Epithelial cell of proximal tubule (primary cell): ENCODE measurements around the gene CDH20. TPM values are rescaled to one million over a fixed set of nuclear protein-coding genes. Genes with fewer than 3 reads are reported as not detected.

Experiments used
- DNase-seq: peaks from one replicate; pipeline ENCODE4 v3.0.0-alpha.2; 2011; ENCODE audit warnings: low read depth
- H3K4me3 ChIP-seq: 2 replicates; pipeline ENCODE4 v1.5.1; 2011; ENCODE audit warnings: low read depth, mild to moderate bottlenecking, low read length
- total RNA-seq: library from RNA; depleted of rRNA; stranded (reverse); fragments of >200 nt; gene quantifications from 2 replicates; pipeline ENCODE4 v1.2.3, GENCODE V29; 2015
- TF ChIP-seq, protein P1 (sequence below): conservative IDR thresholded peaks from 2 replicates; pipeline ENCODE4 v1.5.1; 2012; ENCODE audit warnings: low read depth, mild to moderate bottlenecking, low read length

CDH20 gene
- not detected in 2 replicates for total RNA-seq

DNA sequence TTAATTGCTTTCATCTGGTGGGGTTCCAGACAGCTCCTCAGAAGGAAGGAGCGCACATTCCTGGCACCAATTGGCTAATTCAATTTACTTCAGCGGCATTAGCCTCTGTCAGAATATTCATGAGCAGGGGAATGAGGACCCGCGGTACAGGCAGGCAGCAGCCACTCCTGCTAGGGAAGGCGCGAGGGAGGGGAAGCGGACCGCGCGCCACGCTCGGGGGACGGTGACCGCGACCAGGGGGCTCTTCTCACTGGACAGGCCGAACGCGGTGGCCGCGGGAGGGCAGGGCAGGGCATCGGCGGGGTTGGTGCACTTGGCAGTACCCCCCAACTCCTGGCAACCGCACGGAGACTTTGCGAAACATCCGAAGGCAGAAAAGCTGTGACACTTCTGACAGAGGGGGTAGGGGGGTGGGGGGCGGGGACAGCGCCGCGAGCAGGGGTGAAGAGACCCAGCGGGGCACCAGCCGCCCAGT is at the start of gene CDH20:
TSS of gene CDH20 (plus strand) at position 160 of the 475 bp plus-strand sequence.
- H3K4me3 ChIP-seq: no peak within 1 kb of the TSS
- TF ChIP-seq, protein P1, sequence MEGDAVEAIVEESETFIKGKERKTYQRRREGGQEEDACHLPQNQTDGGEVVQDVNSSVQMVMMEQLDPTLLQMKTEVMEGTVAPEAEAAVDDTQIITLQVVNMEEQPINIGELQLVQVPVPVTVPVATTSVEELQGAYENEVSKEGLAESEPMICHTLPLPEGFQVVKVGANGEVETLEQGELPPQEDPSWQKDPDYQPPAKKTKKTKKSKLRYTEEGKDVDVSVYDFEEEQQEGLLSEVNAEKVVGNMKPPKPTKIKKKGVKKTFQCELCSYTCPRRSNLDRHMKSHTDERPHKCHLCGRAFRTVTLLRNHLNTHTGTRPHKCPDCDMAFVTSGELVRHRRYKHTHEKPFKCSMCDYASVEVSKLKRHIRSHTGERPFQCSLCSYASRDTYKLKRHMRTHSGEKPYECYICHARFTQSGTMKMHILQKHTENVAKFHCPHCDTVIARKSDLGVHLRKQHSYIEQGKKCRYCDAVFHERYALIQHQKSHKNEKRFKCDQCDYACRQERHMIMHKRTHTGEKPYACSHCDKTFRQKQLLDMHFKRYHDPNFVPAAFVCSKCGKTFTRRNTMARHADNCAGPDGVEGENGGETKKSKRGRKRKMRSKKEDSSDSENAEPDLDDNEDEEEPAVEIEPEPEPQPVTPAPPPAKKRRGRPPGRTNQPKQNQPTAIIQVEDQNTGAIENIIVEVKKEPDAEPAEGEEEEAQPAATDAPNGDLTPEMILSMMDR: no peak
- DNase-seq: no peak

DNA sequence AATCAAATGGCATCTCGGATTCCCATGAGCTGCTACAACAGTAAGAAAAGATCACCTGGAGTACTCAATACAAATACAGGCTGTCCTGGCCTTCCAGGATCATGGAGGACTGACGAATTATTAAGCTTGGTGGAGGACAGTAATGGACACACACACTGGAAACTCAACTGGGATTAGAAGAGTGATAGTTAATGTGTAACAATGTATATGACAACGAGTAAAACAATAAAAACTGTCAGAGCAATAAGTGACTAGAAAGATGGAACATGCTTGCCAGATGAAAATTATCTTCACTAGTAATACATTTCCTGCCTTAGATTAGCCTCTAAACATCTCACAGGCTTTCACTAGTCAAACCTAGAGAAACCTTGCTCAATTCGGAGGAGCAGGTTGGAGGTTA is 49.2 kb upstream of the CDH20 start:
- no peak overlapping the region for H3K4me3 ChIP-seq
- TF ChIP-seq, protein P1: no peak
- DNase-seq: no peak

DNA sequence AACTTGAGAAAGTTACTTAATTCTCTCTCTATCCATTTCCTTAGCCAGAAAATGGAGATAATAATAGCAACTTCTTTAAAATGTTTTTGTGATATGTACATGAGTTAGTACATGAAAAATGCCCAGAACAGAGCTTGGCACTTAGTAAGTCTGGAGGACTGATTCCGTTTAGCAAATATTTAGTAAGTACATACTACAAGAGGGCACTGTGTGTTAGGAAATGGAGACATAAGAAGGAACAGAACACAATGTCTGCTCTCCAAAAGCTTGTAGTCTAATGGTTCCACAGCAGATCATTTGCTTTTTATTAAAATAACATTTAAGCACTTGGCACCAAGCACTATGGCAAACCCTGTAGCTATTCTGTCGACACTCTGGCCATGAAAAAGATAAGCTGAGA is 47.5 kb upstream of the CDH20 start:
- H3K4me3 ChIP-seq: no peak overlapping the region
- TF ChIP-seq, protein P1: no peak
- DNase-seq: no peak

- TF ChIP-seq, protein P1: no peak
Measured at GRCh38 chr18:61286867-61287266, 46.4 kb upstream of the CDH20 start.

GRCh38 chr18:61290616-61291015 is 42.6 kb upstream of the CDH20 start:
- DNase-seq: no peak
- TF ChIP-seq, protein P1: no peak
- no peak overlapping the region for H3K4me3 ChIP-seq

More at GRCh38 chr18:61286867-61287266, 46.4 kb upstream of the CDH20 start:
- H3K4me3 ChIP-seq: no peak overlapping the region
- DNase-seq: no peak

GRCh38 chr18:61292280-61293035 is 40.8 kb upstream of the CDH20 start:
- H3K4me3 ChIP-seq: no peak overlapping the region
- DNase-seq: no peak
- TF ChIP-seq, protein P1: no peak

GRCh38 chr18:61295153-61295552 is 38.1 kb upstream of the CDH20 start:
- no peak overlapping the region for H3K4me3 ChIP-seq
- TF ChIP-seq, protein P1: no peak
- DNase-seq: no peak
